SK-N-MC (cell line): ENCODE data around the gene PIK3R5.

ENCODE experiments used
- EZH2 ChIP-seq: fragments of 200-600 bp; sonication (generic); IDR thresholded peaks from one replicate; pipeline ENCODE4 v1.6.1; 2017; ENCODE audit warnings: antibody characterized with exemption
- FOXP2 ChIP-seq: optimal IDR thresholded peaks from 2 replicates; pipeline ENCODE3; 2011; ENCODE audit warnings: mild to moderate bottlenecking, moderate library complexity; ENCODE audit not compliant: insufficient read depth; ENCODE audit errors: extremely low read length, control extremely low read depth
- POLR2AphosphoS5 ChIP-seq: IDR thresholded peaks from 2 replicates; pipeline ENCODE4 v1.6.1; 2012; ENCODE audit warnings: mild to moderate bottlenecking, low read depth, low read length, borderline replicate concordance

DNA sequence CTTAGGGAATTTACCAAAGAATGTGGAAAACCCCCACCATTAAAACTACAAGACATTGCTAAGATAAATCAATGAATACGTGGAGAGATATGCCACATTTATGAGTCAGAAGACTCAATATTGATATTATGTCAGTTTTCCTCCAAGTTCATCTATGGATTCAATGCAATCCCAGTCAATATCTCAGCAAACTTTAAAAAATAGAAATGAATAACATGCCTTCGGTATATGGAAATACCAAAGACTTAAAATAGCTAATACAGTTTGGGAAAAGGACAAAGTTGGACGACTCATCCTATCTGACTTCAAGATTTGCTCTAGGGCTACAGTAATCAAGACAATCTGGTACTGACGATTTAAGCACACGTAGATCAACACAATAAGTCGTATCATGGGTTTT is 31.2 kb downstream of the PIK3R5 start:
- TF ChIP-seq EZH2 (no peak), FOXP2 (no peak), POLR2AphosphoS5 (no peak)
